Stimulated activated CD4-positive, alpha-beta T cell treated with anti-CD3 and anti-CD28 coated beads, Interleukin-15, amount 100 ng/mL, for 24 hours (primary cell): ENCODE measurements around the gene ANKS1A.

Source experiments
- DNase-seq: peaks from one replicate; pipeline ENCODE4 v3.0.0-alpha.2; 2020

ANKS1A gene

GRCh38 chr6:35058865-35059522 lies 169.9 kb downstream of the ANKS1A start:
- no peak for DNase-seq

GRCh38 chr6:35059596-35060345 lies 170.7 kb downstream of the ANKS1A start:
- no peak for DNase-seq

- DNase-seq, result no peak
These were observed 172.1 kb downstream of the ANKS1A start for GRCh38 chr6:35061102-35061615.

- DNase-seq, result no peak
These were observed 172.8 kb downstream of the ANKS1A start for GRCh38 chr6:35061651-35062410.

- no peak for DNase-seq
These were observed 173.9 kb downstream of the ANKS1A start for GRCh38 chr6:35062676-35063574.

- DNase-seq, result no peak
These were observed 174.7 kb downstream of the ANKS1A start for GRCh38 chr6:35063701-35064280.

GRCh38 chr6:35064290-35064689 lies 175.2 kb downstream of the ANKS1A start:
- no peak for DNase-seq

- DNase-seq, result no peak
These were observed 175.8 kb downstream of the ANKS1A start for GRCh38 chr6:35064757-35065440.

- DNase-seq, result no peak
These were observed 176.4 kb downstream of the ANKS1A start for GRCh38 chr6:35065441-35065800.

GRCh38 chr6:35065870-35066269 lies 176.8 kb downstream of the ANKS1A start:
- no peak for DNase-seq

- DNase-seq, result no peak
These were observed 178.2 kb downstream of the ANKS1A start for GRCh38 chr6:35067234-35067633.

GRCh38 chr6:35068206-35068605 lies 179.2 kb downstream of the ANKS1A start:
- no peak for DNase-seq

- DNase-seq, result no peak
These were observed 179.6 kb downstream of the ANKS1A start for GRCh38 chr6:35068644-35069043.

- DNase-seq, result no peak
These were observed 180.2 kb downstream of the ANKS1A start for GRCh38 chr6:35069262-35069661.

- DNase-seq, result no peak
These were observed 181.1 kb downstream of the ANKS1A start for GRCh38 chr6:35070111-35070510.

- no peak for DNase-seq
These were observed 182.4 kb downstream of the ANKS1A start for GRCh38 chr6:35071347-35071994.

- DNase-seq, result no peak
These were observed 183.1 kb downstream of the ANKS1A start for GRCh38 chr6:35072051-35072697.

- DNase-seq, result no peak
These were observed 183.6 kb downstream of the ANKS1A start for GRCh38 chr6:35072698-35073055.

- no peak for DNase-seq
These were observed 184.2 kb downstream of the ANKS1A start for GRCh38 chr6:35073211-35073610.

- DNase-seq, result no peak
These were observed 184.9 kb downstream of the ANKS1A start for GRCh38 chr6:35073766-35074471.
